ENCODE data around the gene TRIM37.
"Not testable (repeated sequence)": the region's sequence is repeated elsewhere in the genome, so short reads cannot be mapped to it uniquely, and the experiment has no call there.

TRIM37 gene

GRCh38 chr17:59106463-59107305 lies at the start of gene TRIM37:
TRIM37 (minus strand) TSS chr17:59106880; CDS start chr17:59106461, 419 bp downstream.
- DNase-seq = peak; percentile 98

DNA sequence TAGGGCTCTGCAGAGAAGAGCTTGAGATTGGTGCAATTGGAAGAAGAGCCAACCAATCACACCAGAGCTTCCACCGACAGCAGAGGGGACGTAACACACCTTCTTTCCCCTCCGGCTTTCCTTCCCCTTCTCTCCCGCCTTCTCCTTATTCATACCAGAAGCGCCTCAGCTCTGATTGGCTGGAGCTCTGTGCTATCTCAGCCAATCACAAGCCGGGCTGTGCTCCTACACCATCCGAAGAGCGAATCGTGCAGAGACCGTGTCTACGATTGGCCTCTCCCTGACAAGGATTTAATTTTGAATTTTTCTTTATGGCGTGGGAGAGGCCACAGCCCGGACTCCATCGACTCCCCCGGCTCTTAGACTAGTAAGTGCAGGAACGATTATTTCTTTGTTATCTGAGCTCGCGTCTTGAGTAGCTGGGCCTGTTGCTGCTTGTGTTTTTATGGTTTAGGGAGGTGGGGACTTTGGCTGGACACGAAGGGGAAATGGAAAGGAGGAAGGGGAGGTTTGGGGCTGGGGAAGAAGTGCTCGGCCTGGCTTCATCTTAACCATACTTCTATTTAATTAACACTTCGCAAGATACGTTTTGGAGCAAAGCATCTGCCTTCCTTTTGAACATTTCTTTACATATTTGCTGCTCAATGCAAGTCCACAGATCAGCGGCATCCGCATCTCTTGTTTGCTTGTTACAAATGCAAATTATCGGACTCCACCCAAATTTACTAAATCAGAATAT lies 48.9 kb upstream of the TRIM37 start, which contains the start of gene PRR11:
TSS of gene PRR11 (plus strand) at position 308 of the 739 bp plus-strand sequence. CDS start 14,007 bp downstream, outside the sequence.
- peak; percentile 100 for DNase-seq

DNA sequence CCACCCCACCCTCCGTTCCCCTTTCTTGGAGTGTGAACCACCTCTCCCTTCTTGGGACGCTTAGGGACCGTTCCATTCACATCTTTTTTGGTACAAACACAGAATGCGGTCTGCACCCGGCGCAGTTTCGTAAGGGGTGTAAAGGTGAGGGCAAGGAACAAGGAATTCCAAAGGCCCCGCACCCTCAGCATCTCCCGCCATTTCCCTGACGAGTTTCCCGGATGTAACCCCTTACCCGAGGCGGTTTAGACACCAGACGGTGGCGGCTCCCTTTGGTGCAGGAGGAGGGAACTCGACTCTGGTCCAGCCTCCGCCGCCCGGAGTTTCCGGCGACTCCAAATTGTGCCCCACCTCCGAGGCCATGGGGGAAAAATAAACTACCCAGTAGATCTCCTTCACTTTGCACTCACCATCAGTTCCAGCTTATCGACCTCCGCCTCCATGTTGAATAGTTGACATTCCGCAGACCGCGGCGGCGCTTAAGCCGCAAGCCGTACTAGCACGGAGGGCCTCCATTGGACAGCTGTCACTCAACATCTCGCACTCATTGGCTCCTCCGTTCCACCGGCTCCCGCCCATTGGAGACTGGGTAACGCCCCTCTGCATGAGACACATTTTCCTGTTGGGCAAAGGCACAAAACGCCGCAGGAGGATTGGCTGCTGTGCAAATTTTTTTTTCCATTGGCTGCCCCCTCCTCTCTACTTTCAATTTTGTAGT lies 48.2 kb upstream of the TRIM37 start, which contains the start of gene SKA2:
TSS of gene SKA2 (minus strand) at position 466 of the 718 bp plus-strand sequence. CDS start at position 443, 23 bp downstream.
- DNase-seq = peak; percentile 100

- DNase-seq = peak; percentile 50
These were observed 47.6 kb upstream of the TRIM37 start for GRCh38 chr17:59154292-59154720.

- DNase-seq = no peak
These were observed 46.2 kb upstream of the TRIM37 start for GRCh38 chr17:59152925-59153324.

GRCh38 chr17:59151591-59151990 lies 44.9 kb upstream of the TRIM37 start:
- no peak for DNase-seq

GRCh38 chr17:59151006-59151405 lies 44.3 kb upstream of the TRIM37 start:
- DNase-seq = no peak

GRCh38 chr17:59149841-59150511 lies 43.3 kb upstream of the TRIM37 start:
- no peak for DNase-seq

GRCh38 chr17:59149051-59149450 lies 42.4 kb upstream of the TRIM37 start:
- DNase-seq = no peak

DNA sequence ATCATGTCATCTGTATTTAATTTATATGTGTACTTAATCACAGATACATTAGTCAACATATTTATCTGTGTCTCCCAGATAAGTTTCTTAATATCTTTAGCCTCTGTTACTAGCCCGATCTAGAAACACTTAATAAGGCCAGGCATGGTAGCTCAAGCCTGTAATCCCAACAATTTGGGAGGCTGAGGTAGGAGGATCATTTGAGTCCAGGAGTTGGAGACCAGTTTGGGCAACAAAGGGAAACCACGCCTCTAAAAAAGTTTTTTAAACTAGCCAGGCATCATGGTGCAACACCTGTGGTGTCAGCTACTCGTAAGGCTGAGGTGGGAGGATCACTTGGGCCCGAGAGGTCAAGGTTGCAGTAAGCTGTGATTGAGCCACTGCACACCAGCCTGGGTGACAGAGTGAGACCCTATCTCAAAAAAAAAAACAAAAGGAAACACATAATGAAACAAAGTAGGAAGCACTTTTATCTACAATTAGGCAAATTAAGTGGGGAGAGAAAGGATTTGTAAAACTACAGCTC lies 39.0 kb upstream of the TRIM37 start:
- DNase-seq = no peak

DNA sequence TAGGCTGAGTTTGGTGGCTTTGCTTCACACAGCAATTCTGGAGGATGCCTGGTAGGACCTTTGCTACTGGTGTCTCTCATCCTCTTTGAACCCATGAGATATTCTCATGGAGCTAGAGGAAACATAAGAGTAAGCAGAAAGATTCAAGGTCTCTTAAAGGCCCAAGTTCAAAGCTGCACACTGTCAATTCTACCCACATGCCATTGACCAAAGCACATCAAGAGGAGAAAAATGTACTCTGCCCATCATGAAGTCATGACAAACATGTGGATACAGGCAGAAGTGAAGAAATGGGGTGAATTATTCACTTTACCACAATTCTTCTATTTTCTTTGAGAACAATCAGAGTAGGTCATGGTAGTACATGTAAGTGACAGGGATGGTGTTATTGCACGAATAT lies 35.2 kb upstream of the TRIM37 start:
- no peak for DNase-seq

DNA sequence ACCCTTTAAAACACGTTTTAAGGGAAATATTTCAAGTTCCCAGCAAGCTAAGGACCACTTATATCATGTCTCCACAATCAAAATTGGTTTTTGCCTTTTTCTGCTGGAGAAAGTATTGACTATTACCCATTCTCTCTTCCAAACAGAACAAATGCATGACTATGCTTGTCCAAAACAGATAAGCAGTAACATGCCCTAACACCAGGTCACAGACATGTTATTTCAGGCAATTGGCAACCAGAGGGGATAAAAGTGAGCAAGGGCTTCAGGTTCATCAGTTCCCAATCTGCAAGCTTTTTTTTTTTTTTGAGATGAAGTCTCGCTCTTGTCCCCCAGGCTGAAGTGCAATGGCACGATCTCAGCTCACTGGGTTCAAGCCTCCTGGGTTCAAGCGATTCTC lies 33.3 kb upstream of the TRIM37 start:
- DNase-seq = no peak

GRCh38 chr17:59138339-59138738 lies 31.7 kb upstream of the TRIM37 start:
- not testable (repeated sequence) for DNase-seq

- no peak for DNase-seq
These were observed 24.5 kb upstream of the TRIM37 start for GRCh38 chr17:59131131-59131530.

DNA sequence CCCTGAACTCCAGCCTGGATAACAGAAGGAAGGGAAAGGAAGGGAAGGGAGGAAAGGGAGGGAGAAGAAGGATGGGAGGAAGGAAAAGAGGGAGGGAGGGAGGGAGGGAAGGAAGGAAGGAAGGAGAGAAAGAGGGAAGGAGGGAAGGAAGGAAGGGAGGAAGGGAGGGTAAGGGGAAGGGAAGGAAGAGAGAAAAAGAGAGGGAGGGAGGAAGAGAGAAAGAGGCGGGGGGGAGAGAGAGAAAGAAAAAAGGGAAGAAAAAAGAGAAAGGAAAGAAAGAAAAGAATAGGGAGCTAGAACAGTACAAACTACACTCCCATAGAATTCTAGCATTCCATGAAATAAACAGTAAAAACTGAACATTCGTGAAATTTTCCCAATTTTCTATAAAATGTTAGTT lies 23.1 kb upstream of the TRIM37 start:
- DNase-seq = no peak

- DNase-seq = no peak
These were observed 20.2 kb upstream of the TRIM37 start for GRCh38 chr17:59126809-59127417.

GRCh38 chr17:59124665-59125064 lies 18.0 kb upstream of the TRIM37 start:
- DNase-seq = no peak

GRCh38 chr17:59121901-59122480 lies 15.3 kb upstream of the TRIM37 start:
- no peak for DNase-seq

GRCh38 chr17:59115474-59115873 lies 8.8 kb upstream of the TRIM37 start:
- no peak for DNase-seq

- no peak for DNase-seq
These were observed 4.9 kb upstream of the TRIM37 start for GRCh38 chr17:59111539-59111938.

DNA sequence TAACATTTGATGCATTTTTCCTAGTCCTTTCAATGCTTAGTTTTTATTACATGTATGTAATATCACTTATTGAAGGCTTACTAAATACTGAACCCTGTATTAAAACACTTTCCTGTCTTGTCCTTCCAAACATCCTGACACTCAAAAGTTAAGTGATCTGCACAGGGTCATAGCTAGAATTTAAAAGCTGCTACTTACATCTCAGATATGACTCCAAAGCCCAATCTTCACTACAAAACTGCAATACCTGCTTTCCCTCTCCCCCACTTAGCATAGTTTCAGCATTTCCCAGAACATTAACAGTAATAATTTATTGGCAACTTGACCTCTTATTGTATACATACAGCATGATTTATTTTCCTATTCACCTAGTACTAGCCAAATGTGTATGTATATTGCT lies 4.3 kb upstream of the TRIM37 start:
- no peak for DNase-seq

Measured in NCI-H1092 (cell line).